Endometrial microvascular endothelial cells (primary cell): Measurements from ENCODE around the gene POU3F3. TPM values are rescaled to one million over a fixed set of nuclear protein-coding genes. Genes with fewer than 3 reads are reported as not detected.

Experiments used
- in situ Hi-C: cut with HindIII; loops from 2 replicates; pipeline ENCODE4 v1.10.0; 2017; ENCODE audit warnings: low sequenced_read_pairs, low pct_unique_long_range_greater_than_20kb; ENCODE audit errors: inconsistent ontology term
- total RNA-seq: library from RNA; depleted of rRNA; stranded (reverse); fragments of >200 nt; gene quantifications from one replicate; pipeline ENCODE4 v1.2.3, GENCODE V29; 2015; ENCODE audit errors: inconsistent ontology term

Gene POU3F3
- total RNA-seq, 1 donor from 2014 or later = not detected

- in situ Hi-C loops = no loop called here
These were observed 16.4 kb downstream of the POU3F3 start for GRCh38 chr2:104870100-104870975.

- in situ Hi-C loops = no loop called here
These were observed 17.7 kb downstream of the POU3F3 start for GRCh38 chr2:104871649-104871971.

GRCh38 chr2:104871972-104872865 is 18.3 kb downstream of the POU3F3 start:
- in situ Hi-C loops = no loop called here

GRCh38 chr2:104872866-104873688 is 19.2 kb downstream of the POU3F3 start:
- in situ Hi-C loops = no loop called here

- in situ Hi-C loops = no loop called here
These were observed 19.8 kb downstream of the POU3F3 start for GRCh38 chr2:104873689-104874054.

GRCh38 chr2:104874230-104874629 is 20.3 kb downstream of the POU3F3 start:
- in situ Hi-C loops = no loop called here

- in situ Hi-C loops = no loop called here
These were observed 21.3 kb downstream of the POU3F3 start for GRCh38 chr2:104875262-104875661.

- in situ Hi-C loops = no loop called here
These were observed 23.0 kb downstream of the POU3F3 start for GRCh38 chr2:104876606-104877570.

- in situ Hi-C loops = no loop called here
These were observed 25.1 kb downstream of the POU3F3 start for GRCh38 chr2:104878863-104879512.

GRCh38 chr2:104880076-104880475 is 26.2 kb downstream of the POU3F3 start:
- in situ Hi-C loops = no loop called here

GRCh38 chr2:104883357-104883756 is 29.4 kb downstream of the POU3F3 start:
- in situ Hi-C loops = no loop called here

GRCh38 chr2:104885119-104885782 is 31.3 kb downstream of the POU3F3 start:
- in situ Hi-C loops = no loop called here

- in situ Hi-C loops = no loop called here
These were observed 33.8 kb downstream of the POU3F3 start for GRCh38 chr2:104887676-104888075.

GRCh38 chr2:104888489-104889258 is 34.8 kb downstream of the POU3F3 start:
- in situ Hi-C loops = no loop called here

- in situ Hi-C loops = no loop called here
These were observed 35.5 kb downstream of the POU3F3 start for GRCh38 chr2:104889291-104889959.
